AG10803 (cell line): ENCODE data around the gene CPA5.

ENCODE experiments used
- DNase-seq: peaks from one replicate; pipeline ENCODE4 v3.0.0; 2010; ENCODE audit warnings: low read depth
- H3K4me3 ChIP-seq: 2 replicates; pipeline ENCODE4 v1.5.1; 2011; ENCODE audit warnings: mild to moderate bottlenecking, low read length, control low read depth
- TF ChIP-seq, protein P1 (sequence below): conservative IDR thresholded peaks from 2 replicates; pipeline ENCODE4 v1.5.1; 2011; ENCODE audit warnings: mild to moderate bottlenecking, low read length, control low read depth, inconsistent platforms

The CPA5 gene

DNA sequence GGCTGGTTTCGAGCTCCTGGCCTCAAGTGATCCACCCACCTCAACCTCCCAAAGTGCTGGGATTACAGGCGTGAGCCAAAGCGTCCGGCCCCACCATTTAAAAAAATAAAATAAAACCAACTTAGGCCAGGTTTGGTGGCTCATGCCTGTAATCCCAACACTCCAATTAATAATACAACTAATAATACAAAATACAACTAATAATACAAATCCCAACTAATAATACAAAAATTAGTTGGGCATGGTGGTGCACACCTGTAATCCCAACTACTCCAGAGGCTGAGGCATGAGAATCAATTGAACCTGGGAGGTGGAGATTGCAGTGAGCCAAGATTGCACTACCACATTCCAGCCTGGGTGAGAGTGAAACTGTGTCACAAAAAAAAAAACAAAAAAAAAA is 68.6 kb downstream of the CPA5 start:
- no peak overlapping the region for H3K4me3 ChIP-seq
- TF ChIP-seq, protein P1, sequence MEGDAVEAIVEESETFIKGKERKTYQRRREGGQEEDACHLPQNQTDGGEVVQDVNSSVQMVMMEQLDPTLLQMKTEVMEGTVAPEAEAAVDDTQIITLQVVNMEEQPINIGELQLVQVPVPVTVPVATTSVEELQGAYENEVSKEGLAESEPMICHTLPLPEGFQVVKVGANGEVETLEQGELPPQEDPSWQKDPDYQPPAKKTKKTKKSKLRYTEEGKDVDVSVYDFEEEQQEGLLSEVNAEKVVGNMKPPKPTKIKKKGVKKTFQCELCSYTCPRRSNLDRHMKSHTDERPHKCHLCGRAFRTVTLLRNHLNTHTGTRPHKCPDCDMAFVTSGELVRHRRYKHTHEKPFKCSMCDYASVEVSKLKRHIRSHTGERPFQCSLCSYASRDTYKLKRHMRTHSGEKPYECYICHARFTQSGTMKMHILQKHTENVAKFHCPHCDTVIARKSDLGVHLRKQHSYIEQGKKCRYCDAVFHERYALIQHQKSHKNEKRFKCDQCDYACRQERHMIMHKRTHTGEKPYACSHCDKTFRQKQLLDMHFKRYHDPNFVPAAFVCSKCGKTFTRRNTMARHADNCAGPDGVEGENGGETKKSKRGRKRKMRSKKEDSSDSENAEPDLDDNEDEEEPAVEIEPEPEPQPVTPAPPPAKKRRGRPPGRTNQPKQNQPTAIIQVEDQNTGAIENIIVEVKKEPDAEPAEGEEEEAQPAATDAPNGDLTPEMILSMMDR = no peak
- DNase-seq = no peak

DNA sequence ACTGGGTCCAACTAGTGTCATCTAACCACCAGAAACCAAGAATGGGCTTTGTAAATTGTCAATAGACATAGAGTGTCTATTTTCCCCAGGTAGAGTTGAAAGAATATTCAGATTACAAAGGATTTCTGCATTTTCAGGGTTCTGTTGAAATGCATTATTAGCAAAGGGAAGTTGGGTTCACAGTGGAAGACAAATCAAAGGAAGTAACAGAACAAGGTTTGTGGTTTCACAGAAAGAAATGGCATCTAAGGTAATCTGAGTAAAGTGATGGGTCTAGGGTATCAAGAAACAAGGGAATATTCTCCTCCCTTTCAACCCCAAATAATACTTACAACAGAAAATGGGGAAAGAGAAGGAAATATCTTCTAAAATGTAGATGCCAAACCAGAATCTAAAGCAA is 70.4 kb downstream of the CPA5 start:
- TF ChIP-seq, protein P1 = no peak
- H3K4me3 ChIP-seq = no peak overlapping the region
- DNase-seq = no peak

DNA sequence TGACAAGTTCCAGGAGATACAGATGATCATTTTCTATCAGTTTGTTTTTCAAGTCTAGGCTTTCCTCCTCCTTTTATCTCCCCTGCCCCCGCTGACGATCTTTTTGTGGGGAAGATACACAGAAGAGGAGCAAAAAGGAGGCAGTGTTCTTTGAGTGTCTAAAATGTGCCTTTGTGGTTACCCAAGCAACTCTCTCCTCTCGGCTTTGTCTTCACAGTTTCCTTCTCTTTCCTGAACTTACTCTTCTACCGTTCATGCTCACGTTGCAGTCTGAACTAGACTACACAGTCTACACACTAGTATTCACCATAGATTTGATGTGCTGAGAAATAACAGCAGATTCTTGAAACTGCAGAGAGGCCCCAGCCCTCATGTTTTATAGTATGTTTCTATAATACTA is 72.6 kb downstream of the CPA5 start:
- H3K4me3 ChIP-seq = no peak overlapping the region
- no peak for DNase-seq
- TF ChIP-seq, protein P1 = no peak

DNA sequence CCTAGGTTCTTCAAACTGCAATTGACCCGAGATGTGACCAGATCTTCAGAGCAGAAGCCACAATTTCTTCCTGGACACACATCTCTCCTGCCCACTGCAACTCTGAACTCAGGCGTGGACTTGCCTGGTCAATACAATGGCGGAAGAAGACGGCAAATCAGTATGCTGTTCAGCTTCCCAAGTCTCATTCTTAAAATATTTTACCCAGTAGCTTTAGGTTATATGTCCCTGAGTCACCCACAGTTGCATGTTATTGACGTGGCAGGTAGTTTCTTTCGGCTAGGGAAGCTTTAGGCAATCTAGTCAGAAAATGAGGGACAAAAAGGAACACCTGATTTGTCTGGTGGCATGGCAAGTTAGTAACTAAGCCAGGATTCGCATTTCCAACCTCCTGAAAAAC is 73.7 kb downstream of the CPA5 start:
- TF ChIP-seq, protein P1 = no peak
- DNase-seq = no peak
- no peak overlapping the region for H3K4me3 ChIP-seq
